SK-N-MC (cell line): ENCODE data around the gene KDM5C.

Source experiments
- EZH2 ChIP-seq: fragments of 200-600 bp; sonication (generic); IDR thresholded peaks from one replicate; pipeline ENCODE4 v1.6.1; 2017; ENCODE audit warnings: antibody characterized with exemption
- FOXP2 ChIP-seq: optimal IDR thresholded peaks from 2 replicates; pipeline ENCODE3; 2011; ENCODE audit warnings: mild to moderate bottlenecking, moderate library complexity; ENCODE audit not compliant: insufficient read depth; ENCODE audit errors: extremely low read length, control extremely low read depth
- POLR2AphosphoS5 ChIP-seq: IDR thresholded peaks from 2 replicates; pipeline ENCODE4 v1.6.1; 2012; ENCODE audit warnings: mild to moderate bottlenecking, low read depth, low read length, borderline replicate concordance

DNA sequence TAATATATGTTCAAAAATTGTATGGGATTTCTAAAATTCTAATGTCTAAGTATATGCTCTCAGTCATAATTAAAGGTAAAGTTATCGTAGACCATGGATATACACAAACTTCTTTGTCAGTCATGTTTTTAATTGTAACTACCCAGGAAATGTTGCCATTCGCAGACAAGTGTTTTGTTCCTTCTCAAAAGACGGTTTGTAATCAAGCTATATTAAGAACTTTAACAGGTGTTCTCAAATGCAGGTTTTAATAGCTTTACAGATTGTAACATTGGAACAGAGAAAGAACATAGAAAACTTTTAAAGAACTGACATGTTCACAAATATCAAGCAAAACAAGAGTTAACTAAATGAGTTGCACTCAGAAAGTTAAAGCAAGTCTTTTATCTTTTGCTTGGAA is 58.9 kb downstream of the KDM5C start:
- no peak for TF ChIP-seq POLR2AphosphoS5
- TF ChIP-seq EZH2: no peak
- no peak for TF ChIP-seq FOXP2
